Testis (tissue), 2 donors: ENCODE measurements around the gene RPS18.

Experiments used
- POLR2A ChIP-seq: fragments of 450-650 bp; IDR thresholded peaks from one replicate; pipeline ENCODE4 v1.6.1; 2017; ENCODE audit warnings: antibody characterized with exemption, mild to moderate bottlenecking, moderate library complexity
- TF ChIP-seq, protein P1 (sequence below), 3 experiments: fragments of 450-650 bp in 2 of 3; fragments of 200-600 bp in 1 of 3; sonication (generic) in 1 of 3; IDR thresholded peaks; one replicate each; pipeline ENCODE4 v1.5.1; 2016 to 2019; ENCODE audit warnings: antibody characterized with exemption in 3 of 3, mild to moderate bottlenecking in 2 of 3, moderate library complexity in 1 of 3

GRCh38 chr6:33271117-33271467 is 783 bp upstream of the RPS18 start:
- TF ChIP-seq POLR2A: no peak
- TF ChIP-seq, protein P1, sequence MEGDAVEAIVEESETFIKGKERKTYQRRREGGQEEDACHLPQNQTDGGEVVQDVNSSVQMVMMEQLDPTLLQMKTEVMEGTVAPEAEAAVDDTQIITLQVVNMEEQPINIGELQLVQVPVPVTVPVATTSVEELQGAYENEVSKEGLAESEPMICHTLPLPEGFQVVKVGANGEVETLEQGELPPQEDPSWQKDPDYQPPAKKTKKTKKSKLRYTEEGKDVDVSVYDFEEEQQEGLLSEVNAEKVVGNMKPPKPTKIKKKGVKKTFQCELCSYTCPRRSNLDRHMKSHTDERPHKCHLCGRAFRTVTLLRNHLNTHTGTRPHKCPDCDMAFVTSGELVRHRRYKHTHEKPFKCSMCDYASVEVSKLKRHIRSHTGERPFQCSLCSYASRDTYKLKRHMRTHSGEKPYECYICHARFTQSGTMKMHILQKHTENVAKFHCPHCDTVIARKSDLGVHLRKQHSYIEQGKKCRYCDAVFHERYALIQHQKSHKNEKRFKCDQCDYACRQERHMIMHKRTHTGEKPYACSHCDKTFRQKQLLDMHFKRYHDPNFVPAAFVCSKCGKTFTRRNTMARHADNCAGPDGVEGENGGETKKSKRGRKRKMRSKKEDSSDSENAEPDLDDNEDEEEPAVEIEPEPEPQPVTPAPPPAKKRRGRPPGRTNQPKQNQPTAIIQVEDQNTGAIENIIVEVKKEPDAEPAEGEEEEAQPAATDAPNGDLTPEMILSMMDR (IDR thresholded peaks at IDR 0.05): no peak
